Left hindlimb (tissue), 1 donor: ENCODE data around the gene ERC2.
"Not testable (repeated sequence)": the region's sequence is repeated elsewhere in the genome, so short reads cannot be mapped to it uniquely, and the experiment has no call there.

ENCODE experiments used
- DNase-seq: peaks from one replicate; pipeline ENCODE4 v3.0.0-alpha.2; 2018

Gene ERC2

DNA sequence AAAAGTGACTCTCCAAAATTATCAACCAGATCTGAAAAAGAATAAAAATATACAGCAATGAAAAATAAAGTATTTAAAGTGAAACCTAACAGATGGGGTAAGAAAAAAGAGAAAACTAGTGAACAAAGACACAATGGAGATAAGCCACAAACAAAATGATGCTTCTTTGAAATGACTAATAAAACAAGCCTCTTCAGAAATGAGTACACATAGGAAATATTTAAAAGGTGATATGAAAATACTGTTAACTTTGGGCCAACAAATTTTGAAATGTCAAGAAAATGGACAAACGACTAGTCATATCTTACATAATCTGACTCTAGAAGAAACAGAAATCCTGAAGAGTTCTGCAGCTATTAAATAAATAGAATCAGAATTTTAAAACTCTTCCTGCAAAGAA is 164.2 kb downstream of the ERC2 start:
- DNase-seq: no peak

DNA sequence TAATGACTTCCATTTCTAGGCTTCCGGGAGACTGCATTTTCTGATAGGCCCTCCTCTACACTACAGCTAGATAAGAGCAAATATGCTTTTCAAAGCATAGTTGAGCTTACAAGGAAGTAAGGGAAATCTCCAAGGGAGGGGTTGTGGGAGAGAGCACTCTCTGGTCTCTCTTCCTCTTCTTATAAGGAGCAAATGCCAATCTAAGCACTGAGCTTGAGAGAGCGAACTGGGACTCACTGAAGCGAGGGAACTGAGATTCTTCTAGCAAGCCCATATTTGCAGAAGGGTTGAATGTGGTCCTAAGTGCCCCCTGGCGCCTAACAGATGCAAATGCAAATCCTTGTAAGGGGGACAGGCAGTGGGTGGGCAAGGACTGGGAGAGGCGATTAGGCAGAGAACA is 164.8 kb downstream of the ERC2 start:
- peak; percentile 64 for DNase-seq

DNA sequence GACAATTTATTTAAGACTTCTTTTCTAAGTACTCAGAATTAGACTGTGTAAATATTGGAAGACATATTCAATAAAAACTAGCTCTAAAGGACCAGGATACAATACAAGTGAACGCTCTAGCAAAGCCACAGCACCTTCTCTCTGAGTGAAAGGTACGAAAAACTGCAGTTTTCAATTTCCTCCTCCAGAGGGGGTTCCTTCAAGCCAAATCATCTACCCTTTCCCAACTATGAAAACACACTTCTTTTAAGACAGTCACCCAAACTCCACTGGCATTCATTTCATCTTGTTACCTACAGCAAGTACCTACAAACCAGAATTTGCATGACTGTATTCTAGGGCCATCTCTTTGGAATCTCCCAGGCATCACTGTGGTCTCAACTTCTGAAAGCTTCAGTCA is 165.8 kb downstream of the ERC2 start:
- no peak for DNase-seq

DNA sequence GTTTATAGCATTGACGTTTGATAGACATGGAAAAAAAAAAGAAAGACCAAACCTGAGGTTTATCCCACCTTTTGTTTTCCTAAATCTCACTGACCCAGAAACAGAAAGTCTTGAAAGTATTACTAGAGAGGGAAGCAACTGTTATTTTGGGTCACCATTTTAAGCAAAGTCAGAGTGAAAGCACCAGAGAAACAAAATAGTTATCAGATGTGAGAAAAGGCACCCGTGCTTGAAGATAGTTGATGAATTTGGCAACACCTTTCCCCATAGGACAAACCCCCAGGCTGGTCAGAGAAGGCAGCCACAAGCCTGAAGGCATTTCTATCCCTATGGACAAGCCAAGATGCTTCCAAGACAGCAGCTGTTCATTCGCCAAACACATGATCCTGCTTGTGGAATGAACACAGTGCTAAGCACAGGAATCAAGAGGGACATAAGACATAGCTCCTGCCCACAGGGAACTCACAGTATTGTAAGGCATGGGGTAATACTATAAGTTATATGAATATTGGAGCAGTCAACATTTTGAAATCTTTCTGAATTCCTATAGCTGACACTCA is 170.9 kb downstream of the ERC2 start:
- DNase-seq: no peak

DNA sequence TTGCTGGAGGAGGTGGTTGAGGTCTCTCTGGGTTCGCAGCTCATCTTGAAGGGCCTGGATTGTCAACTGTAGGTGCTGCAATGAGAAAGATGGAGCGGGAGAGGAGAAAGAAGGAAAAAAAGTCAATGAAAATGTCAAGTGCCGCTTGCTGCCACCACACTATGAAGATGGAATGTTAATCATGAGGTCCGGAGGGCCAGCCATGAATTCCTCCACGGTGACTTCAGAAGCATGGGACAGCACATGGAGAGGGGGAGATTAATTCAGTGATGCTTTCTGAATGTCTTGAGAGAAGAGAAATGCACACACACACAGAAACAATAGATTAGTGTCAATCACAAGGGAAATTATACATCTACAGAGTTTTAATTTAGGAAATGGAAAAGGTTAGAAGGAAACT is 171.9 kb downstream of the ERC2 start:
- DNase-seq: no peak

DNA sequence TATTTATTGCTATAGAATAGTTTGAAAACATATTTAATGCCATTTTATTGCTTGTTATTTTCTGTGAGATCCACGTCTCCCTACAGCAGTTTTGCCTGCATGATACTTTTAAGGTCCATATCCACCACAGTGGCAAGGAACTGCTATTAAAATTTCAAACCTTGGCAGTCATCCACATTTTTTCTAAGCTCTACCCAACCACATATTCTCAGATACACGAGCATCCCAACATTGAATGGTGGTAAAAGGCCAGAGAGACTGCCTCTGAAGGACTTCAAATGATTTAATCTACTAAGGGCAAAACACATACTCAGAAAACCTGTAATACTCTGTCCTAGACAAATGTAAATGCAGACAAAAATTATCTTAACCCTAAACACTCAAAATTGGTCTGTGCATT is 173.1 kb downstream of the ERC2 start:
- DNase-seq: no peak

DNA sequence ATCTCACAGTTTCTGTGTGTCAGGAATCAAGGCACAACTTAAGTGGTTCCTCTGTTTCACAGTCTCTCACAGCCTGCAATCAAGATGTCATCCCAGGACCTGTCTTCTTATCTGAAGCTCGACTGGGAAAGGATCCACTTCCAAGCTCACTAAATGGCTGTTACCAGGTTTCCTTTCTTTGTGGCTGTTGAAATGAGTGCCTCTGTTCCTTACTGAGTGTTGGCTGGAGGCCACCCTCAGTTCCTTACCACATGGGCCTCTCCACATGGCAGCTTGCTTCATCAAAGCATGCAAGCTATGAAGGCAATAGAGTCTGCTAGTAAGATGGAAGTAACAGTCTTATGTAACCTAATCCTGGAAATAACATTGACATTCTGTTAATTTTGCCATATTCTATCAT is 174.0 kb downstream of the ERC2 start:
- DNase-seq: peak; percentile 45

DNA sequence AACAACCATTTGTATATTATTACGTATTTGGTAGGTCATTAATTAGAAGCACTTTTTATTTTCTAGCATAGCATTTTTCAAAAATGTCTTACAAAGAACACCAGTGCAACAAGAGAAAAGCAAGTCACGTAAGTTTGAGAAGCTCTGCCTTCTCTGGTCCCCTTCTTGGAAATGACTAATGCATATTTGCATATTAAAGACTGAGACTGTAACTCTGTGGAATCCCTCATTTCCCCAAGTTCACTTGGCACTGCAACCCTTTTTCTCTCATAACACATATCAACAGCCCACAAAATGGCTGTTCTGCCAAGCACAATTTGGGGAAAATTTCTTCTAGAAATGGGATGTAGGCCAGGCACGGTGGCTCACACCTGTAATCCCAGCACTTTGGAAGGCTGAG is 176.3 kb downstream of the ERC2 start:
- DNase-seq: no peak

DNA sequence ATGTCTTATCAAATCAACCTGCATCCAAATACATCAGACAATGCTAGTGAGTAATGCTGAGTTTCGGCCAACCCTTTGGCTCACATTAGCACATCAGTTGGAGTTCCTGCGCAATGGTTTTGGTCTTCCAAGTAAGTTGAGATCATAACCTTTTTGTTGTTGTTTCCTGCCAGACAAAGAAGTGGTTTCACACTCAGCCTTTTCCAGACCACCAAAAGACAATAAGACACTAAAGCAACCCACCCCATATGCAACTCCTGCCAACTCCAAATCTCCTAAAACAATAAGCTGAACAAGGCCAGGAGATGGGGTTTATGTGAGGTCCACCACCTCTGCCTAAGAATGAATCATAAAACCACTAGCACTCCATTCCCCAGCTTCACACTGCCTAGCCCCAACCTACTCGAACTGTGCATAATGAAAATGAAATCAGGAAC is 177.0 kb downstream of the ERC2 start:
- DNase-seq: peak; percentile 47

DNA sequence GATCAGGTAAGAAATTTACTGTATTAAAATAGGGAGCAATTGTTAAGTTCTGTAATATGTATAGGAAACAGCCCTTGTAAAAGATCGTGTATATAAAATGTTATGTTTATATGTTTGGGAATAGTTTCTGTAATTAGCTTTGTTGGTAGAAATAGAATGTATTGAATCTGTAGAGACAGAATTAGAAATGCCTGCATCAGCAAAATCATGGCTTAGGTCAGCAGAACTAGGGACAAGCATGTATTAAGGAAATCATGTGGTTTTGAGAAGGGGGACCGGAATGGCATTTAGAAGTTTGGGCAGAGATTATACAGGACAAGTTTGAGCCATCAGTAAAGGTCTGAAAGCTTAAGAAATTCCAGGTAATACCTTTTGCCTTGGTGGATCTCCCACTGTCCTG is 177.9 kb downstream of the ERC2 start:
- DNase-seq: no peak

DNA sequence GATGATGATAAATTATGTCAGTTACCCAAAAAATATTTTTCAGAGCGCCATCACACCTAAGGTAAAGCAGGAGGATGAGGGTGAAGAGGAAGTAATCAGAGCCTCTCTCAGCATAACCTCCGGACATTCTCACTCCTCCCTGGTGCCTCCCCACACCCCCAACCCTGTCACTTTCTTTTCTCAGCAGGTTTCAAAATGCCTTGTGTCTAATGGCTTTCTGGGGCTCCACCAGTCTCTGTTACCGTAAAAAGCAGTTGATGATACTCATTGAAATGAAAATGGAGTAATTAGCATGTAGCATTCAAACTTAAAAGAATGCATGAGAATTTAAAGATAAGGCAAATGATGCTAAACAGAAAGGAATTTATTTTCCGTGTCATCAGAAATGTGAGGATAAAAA is 180.0 kb downstream of the ERC2 start:
- DNase-seq: no peak

DNA sequence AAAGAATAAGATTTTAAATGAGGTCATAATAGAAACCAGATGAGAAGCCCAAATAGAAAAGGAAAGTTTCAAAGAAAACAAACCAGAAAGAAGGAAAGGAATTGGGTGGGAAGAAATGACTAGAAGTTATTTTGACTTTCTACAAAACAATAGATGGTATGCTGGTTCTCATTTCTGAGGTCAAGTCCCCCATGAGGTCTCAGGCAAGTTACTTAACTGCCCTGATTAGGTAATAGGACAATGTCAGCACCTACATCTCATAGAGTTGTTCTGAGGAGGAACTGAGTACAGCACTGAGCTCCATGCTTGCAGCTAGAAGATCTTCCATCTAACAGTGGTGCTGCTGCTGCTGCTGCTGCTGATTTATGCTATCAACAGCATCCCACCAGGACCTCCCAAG is 185.9 kb downstream of the ERC2 start:
- no peak for DNase-seq

DNA sequence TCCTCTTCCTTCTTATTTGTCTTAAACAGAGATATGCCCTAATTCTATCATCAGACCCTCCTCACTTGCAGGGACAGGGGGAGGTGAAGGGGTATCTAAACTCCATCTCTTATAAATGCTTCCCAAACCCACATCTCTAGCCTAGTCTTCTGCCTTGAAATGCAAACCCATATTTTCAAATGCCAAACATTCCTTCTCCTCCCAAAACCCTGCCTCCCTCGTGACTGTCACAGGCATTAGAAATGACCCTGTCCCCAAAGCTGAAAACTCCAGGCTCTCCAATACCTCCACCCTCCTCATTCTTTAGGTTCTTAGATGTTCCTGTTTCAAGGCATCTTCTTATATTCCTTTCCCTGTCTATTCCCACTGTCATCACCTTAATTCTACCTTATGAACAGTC is 191.0 kb downstream of the ERC2 start:
- no peak for DNase-seq

DNA sequence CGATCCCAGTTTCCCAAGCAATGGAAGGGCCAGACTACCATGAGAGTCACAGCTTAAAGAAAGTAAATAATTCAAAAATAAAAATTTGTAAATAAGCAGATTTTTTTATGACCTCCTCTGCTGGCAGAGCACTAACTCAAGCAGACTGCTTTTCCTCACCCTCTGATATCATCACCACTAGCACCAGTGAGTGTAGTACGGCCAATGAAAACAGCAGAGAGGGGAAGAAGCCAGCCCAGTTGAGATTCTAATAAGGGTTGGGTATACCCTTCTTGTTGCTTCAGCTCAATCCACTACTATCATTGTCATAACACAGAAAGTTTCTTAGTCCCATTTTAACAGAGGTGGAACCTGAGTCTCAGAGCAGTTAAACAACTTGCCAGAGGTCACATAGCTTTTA is 193.1 kb downstream of the ERC2 start:
- DNase-seq: no peak

DNA sequence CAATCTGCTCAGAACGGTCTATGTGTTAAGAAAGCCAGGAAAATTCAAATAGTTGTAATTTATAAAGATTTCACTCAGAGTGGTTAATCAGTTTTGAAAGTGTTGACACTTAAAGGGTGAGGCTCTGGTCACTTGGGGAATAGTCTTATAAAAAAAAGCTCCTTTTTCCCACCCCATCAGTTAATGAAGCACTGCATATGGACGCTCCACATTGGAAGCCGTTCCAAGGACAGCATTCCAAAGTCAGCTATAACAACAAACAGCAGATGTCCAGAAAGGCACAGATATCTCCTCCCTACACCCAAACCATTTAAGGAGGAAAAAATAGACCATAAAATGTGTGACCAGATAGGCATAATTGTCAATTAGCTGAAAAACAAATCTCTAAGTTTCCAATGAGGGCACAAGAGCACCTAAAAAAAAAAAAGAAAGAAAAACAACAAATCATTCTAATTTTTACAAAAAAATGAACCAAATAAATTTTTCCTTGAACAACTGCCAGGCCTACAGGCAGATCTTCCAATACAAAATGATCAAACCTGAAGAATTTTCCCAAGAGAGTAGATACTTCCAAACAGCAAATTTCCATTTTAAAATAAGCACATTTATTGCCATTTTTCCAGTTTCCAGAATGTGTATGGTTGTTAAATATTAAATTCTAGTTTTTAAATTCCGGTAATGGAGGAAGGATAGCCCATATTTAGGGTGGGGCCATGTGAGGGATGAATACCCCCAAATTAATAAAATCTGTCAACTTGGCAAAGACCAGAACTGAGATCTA is 198.3 kb downstream of the ERC2 start:
- peak; percentile 45 for DNase-seq

DNA sequence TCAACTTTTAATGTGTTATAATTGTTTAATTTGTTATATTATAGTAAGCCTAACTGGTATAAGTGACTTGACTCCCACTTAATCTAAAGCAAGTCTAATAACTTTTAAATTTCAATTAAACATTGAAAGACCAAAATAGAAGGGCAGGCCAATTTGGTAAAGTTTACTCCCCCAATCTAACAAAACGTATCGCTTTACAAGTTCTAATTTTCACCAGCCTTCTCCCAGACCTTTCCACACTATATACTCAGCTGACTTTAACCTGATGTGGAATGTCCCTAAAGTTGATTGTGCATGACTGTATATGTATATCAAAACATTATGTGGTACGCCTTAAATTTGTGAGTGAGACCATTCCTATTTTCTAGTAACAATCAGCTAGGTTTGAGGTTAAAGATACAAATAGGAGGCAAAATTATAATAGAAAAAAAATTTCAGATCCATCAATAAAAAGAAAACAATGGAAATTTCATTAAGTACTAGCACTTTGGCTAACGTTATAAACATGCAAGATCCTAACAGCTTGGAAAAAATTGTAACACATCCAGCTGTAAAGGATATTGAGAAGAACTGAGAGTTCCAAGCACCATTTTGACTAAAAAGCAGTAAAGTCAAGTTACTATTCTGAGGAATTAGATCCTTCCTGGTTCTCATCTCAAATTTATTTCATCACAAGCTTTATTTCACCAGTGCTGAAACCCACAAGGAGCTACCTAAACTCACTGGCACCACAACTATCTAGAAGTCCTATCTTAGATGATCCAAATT is 199.5 kb downstream of the ERC2 start:
- DNase-seq: no peak

DNA sequence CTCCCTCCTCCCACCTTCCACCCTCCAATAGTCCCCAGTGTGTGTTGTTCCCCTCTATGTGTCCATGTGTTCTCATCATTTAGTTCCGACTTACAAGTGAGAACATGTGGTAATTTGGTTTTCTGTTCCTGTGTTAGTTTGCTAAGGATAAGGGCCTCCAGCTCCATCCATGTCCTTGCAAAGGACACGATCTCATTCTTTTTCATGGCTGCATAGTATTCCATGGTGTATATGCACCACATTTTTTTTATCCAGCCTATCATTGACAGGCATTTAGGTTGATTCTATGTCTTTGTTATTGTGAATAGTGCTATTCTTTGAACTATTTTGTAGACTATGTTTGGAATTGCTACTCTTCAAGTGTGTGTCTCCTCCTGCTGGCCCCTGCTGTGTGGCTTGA is 206.4 kb downstream of the ERC2 start:
- not testable (repeated sequence) for DNase-seq

DNA sequence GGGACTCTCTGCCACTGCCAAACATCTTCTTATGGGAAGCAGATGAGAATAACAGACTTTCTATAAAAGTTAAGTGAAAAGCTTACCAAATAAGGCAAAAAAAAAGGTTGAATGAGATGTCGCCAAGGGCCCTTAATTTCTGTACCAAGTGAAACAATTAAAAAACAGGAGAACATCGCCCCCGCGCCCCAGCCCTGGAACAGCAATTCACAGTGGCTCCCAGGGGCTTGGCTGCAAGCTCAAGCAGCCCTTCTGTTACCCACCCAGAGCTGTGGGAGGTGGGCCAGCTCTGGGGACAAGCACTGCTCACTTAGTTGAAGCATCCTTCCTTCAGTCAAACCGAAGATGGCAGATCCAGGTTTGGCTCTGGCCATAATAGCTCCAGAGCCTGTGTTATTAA is 208.0 kb downstream of the ERC2 start:
- DNase-seq: no peak

DNA sequence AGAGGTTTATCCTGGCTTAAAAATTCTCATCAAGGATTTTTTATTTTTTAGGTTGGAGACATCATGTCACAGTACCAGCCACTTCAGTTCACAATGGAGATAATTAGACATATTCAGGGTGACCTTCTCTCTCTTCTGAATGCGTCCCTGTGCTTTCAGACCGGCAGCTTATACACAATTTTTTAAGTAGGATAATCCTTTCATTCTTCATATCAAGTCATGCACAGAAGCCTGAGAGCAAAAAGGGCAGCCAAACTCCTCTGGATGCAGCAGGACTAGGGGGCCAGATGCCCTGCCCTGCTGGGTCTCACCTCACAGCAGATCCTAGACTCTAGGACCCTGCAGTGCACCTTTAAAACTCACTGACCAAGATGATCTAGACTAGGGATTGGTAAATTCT is 210.4 kb downstream of the ERC2 start:
- no peak for DNase-seq

DNA sequence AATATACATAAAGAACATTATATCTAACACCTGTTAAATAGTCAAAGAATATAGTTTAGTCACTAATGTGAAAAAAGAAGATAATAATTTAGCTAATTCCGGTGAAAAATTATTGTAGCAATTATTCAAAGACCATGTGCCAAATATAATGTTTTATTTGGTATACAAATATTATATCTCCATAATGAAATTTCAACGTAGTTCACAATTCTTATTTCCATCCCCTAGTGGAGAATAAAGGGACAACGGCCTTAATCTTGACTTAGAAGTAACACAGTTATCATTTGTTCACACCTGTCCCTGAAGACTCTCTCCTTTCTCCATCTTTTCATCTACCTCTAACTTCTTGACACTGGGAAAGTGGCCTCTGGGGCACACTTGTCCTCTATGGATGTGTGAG is 213.4 kb downstream of the ERC2 start:
- DNase-seq: no peak

DNA sequence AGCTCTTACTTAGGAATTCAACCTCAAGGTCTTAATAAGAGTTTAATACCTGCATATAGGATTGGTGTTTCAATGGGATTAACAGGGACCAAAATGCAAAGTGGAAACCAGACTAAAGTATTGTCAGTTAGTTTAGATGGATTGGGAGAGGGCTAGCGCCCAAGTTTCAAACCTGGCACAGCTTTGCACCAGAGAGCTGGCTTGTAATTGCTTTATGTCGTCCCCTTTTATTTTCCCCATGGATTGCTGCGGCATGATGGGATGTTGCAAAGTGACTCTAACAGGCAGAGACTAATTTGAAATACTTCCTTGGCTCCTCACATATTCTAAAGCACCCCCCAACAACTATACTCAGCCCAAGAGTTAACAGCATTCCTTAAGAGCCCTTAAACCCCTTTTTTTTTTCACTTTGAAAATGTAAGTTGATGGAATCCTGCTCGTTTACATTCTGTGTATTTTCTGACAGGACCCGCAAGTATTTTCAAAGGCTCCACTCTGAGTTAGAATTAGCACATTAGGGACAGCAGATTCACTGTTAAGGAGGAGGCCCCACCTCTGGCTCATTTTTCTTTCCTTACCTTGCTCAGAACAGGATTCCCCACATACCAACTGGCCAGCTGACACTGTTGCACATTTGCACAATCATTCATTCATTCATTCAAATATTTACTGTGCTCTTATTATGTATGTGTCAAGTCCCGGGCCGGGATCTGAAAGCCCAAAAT is 214.2 kb downstream of the ERC2 start:
- DNase-seq: no peak

DNA sequence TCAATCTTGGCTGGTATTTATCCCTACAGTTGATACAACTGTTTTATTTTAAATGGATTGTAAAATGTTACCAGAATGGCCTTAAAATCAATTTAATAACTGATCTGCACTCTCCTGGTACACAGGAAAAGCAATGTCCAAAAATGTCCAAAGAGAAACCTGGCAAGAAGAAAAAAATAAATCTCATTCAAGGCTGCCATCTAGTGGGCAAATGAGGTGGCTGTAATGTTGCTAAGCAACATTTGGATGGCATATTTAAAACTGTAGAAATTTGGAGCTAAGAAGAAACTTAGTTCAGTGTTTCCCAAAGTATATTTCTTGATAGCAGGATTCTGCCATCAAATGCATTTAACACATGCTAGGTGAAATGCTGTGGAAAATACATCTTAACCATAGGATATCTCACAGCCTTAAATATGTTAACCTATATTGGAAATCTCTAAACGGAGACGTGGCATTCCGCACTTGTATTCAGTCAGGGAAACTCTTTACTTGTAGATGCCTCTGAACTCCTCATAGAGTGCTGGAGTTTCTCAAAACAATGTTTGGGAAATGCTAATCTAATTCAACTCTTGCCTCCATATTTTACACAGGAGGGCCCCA is 216.8 kb downstream of the ERC2 start:
- DNase-seq: no peak

DNA sequence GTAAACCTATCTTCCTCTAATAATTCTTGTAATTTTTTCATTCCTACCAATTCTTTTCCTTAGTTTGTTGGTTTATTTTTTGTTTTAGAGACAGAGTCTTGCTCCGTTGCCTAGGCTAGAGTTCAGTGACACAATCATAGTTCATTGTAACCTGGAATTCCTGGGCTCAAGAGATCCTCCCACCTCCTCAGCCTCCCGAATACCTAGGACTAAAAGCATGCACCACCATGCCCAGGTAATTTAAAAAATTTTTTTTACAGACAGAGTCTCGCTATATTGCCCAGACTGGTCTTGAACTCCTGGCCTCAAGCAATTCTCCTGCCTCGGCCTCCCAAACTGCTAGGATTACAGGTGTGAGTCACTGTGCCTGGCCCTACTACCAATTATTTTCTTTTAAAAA is 220.2 kb downstream of the ERC2 start:
- DNase-seq: no peak
